ENCODE measurements around the gene FKRP.

The FKRP gene

DNA sequence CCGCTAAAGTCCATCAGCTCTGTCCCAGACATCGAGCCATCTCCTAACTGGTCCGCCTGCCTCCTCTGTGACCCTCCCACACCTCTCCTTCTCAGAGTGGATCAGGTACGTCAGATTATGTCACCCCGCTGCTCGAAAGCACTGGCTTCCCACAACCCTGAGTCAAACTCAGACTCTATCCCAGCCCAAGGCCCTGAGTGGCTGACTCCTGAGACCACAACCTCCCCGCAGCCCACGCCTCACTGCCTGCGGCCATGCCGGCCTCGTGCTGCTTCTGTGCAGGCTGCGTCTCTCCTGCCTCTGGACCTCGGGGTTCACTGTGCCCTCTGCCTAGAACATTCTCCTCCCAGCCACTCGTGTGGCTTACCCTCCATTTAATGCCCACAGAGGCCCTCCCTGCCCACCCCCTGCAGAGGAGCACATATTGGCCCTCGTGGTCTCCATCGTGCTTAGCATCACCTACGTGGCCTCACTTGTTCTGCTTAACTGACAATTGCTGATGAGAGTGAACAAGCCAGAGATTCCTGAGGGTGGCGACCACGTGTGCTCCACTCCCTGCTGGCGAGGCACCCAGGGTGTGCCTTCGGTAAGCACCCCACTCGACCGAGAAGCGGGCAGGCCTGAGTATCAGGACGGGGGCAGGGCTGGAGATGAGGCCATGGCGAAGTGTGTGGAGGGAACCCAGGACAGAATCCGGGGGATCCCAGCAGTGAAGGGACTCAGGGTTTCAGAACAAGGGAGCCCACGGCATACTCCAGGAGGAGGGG lies 13.5 kb upstream of the FKRP start:
- no peak for FAIRE-seq

DNA sequence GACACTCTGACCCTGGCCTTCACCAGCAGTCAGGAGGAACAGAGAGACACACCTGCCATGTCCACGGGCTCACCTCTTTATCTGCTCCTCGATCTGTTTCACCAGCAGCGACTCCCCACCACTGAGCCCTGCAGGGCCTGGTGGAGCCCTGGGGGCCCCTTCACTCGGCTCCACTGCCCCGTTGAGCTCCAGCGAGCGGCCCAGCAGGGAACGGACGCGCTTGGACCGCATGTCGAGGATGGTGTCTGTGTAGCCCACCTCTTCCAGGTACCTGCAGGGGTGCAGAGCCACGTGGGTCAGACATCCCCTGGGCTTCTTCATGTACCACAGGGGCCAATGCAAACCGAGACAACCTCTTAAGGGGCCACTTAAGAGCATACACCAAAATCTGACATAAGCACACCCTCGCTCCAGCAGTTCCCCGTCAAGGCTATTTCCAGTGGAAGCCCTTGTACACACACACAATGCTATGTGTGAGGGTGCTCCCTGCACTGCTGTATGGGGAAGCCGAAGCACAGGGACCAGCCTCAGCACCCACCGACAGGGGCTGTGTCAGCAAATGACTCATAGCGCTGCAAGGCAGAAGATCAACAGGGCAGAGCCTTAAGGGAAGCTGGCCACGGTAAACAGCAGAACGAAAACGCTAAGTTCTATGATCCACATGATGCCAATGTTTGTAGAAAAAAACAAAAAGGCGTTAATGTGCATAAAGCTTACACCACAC lies 12.7 kb upstream of the FKRP start:
- no peak for FAIRE-seq

DNA sequence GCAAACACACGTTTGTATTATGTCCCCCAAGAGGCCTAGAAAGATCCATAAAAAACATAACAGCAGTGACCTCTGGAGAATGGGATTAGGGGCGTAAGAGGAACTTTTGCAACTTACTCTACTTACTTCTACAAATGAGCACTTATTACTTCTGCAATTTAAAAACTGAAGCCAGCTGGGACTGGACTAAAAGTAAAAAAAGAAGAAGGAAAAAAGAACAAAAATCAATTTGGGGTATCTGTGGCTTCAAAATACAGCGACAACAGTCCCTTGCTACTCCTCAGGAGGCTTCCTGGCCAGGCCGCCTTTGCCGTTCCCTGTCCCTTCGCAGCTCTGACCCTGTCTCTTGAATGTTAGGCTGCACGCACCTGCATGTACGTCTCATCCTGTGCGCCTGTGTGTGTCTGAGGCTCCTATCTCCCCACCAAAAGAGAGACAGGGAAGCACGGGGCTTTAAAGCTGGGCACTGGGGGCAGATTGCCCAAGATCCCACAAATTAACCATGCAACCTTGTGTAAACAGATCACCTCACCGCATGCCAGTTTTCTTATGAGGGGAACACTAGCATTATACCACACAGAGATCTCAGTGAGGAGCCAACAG lies 12.1 kb upstream of the FKRP start:
- no peak for FAIRE-seq

DNA sequence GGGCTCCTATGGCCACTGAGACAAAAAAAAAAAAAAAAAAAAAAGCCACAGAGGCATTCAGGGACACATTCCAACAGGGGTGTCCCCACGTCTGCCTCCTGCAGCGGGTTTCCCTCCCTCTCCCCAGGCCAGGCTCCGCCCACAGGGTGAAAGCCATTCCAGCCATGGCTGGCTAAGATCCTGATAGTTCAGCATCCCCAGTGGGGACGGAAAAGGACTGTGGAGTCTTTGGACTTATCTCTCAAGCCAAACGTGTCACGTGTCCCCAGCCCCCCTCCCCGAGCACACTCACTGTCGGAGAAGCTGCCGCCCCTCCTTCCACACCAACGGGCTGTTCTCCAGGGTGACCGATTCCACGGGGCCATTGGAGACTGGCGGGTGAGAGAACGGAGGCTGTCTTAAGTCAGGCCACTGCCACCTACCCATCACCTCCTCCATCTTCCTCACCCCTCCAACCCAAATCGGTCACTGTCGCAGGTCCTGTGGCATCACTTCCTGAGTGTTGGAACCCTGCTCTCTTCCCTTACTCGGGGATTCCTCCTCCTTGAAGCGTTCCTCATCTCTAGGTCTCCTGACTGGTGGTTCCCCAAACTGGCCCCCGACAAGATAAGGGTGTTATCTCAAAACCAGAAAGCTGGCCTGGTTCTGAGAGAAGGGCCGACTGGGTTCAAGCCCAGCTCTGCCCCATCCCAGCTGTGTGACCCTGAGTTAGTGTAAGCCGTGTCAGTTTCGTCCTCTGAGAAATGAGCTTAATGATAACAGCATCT lies 9.1 kb upstream of the FKRP start:
- FAIRE-seq, result no peak

- no peak for FAIRE-seq
Observed at GRCh38 chr19:46737298-46737654, 8.6 kb upstream of the FKRP start.

- FAIRE-seq, result no peak
Observed at GRCh38 chr19:46737761-46738171, 8.1 kb upstream of the FKRP start.

DNA sequence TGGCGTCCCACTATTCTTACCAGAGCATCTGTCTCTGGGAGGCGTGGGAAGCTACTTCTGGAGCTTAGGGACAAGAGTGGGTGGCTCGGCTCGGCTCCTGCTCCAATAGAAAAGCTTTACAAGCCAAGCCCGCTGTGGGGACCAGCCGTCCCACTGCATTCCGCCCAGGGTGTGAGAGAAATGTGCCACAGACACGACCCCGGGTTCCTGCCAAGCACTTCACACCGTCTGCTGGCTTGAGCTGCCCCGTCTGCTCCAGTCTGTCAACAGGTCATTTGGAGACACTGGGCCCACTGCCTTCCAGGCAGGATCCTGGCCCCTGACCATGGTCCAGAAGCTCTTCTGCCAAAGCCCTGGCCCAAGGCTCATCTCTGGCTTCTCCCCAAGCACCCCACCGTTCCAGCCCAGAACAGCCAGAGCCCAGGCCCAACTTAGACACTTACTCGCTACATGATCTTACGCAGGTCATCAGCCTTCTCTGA lies 6.5 kb upstream of the FKRP start:
- no peak for FAIRE-seq

DNA sequence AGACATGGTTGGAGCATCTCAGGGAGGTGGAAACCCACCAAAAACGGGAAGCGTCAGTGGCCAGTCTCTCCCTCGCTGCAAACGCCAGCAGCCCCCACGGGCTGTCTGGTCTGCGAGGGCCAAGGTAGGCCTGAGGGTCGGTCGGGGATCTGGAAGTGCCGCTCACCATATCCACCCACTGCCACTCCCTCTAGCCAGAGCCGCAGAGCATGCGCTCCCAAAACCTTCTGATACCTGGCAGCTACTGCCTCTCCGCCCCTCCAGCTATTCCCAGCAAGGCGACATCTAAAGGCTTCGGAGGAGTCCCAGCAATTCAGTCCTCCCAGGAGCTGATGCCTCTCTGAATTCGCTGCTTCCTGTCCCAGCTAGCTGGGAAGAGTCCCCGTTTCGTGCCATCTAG lies 4.4 kb upstream of the FKRP start:
- no peak for FAIRE-seq

- FAIRE-seq, result no peak
Observed at GRCh38 chr19:46742926-46743480, 2.9 kb upstream of the FKRP start.

- no peak for FAIRE-seq
Observed at GRCh38 chr19:46744005-46744691, 1.7 kb upstream of the FKRP start.

DNA sequence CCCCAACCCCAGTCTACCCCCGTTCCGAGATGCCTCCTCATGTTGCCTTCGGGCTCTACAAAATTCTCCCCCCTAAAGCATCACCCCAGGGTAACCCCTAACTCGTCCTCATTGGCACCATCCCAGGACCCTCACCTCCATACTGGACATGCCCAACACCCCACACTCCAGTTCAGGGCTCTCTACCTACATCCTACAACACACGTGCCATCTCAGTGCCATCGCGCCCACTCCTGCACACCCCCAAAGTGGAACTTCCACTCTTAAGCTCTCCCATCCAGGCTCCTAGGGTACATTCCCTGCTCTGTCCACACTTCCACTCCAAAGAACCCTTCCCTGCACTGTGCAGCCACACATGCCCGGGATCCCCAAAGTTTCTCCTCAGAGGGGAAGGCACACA lies 827 bp upstream of the FKRP start:
- FAIRE-seq, result no peak

DNA sequence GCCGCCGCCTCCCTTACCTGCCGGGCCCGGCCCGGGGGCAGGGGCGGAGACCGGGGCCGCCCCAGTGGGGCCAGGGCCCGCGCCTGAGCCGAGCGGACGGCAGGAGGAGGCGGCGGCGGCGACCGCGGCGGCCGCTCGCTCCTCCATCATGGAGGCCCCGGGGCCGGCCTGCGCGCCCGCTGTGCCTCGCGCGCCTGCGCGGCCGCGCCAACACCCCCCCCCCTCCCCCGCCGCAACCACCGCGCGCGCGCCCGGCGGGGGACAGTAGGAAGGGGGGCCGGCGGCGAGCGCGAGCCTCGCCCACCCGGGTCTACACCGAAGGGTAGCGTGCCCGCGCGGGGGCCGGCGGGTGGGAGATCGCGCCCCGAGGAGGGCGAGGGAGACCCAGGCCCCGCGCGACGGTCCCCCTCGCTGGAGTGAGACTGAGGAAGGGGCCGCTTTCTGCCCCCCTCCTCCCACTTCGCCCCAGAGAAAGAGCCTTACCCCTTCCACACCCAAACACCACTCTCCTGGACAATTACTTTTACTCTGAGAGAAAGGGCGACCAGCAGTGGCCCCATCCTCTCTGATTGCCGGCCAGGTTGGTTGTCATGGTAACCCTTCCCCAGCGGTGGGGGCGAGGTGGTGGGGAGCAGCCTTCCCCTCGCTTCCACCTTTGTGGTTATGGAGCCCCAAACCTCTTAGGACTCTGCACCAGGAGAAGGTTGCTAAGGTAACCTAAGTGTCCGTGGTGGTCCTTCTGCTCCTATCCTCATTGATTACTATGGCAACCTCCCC lies 612 bp downstream of the FKRP start, which contains the start of gene STRN4:
Gene STRN4 (minus strand): TSS at position 170 of the 777 bp plus-strand sequence. CDS start 20 bp downstream, at position 150.
- no peak for FAIRE-seq

- no peak for FAIRE-seq
Observed at GRCh38 chr19:46748325-46749109, 2.7 kb downstream of the FKRP start.

GRCh38 chr19:46753420-46754155 lies 7.7 kb downstream of the FKRP start:
- FAIRE-seq, result no peak

GRCh38 chr19:46755077-46755852 lies 9.4 kb downstream of the FKRP start:
- no peak for FAIRE-seq

DNA sequence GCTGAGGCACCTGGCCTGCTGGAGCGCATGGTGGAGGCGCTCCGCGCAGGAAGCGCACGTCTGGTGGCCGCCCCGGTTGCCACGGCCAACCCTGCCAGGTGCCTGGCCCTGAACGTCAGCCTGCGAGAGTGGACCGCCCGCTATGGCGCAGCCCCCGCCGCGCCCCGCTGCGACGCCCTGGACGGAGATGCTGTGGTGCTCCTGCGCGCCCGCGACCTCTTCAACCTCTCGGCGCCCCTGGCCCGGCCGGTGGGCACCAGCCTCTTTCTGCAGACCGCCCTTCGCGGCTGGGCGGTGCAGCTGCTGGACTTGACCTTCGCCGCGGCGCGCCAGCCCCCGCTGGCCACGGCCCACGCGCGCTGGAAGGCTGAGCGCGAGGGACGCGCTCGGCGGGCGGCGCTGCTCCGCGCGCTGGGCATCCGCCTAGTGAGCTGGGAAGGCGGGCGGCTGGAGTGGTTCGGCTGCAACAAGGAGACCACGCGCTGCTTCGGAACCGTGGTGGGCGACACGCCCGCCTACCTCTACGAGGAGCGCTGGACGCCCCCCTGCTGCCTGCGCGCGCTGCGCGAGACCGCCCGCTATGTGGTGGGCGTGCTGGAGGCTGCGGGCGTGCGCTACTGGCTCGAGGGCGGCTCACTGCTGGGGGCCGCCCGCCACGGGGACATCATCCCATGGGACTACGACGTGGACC lies 10.1 kb downstream of the FKRP start:
- no peak for FAIRE-seq

DNA sequence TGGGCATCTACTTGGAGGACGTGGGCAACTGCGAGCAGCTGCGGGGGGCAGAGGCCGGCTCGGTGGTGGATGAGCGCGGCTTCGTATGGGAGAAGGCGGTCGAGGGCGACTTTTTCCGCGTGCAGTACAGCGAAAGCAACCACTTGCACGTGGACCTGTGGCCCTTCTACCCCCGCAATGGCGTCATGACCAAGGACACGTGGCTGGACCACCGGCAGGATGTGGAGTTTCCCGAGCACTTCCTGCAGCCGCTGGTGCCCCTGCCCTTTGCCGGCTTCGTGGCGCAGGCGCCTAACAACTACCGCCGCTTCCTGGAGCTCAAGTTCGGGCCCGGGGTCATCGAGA lies 10.7 kb downstream of the FKRP start:
- no peak for FAIRE-seq

DNA sequence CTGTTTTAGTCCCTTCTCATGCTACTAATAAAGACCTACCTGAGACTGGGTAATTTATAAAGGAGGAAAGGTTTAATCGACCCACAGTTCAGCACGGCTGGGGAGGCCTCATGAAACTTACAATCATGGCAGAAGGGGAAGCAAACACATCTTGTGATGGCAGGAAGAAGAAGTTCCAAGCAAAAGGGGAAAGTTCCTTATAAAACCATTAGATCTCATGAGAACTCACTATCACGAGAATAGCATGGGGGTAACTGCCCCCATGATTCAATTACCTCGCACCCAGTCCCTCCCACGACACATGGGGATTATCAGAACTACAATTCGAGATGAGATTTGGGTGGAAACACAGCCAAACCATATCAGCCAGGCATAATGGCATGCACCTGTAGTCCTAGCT lies 13.3 kb downstream of the FKRP start:
- no peak for FAIRE-seq
